EH (cell line): Measurements from ENCODE around the gene AP4E1.
A peak's percentile ranks its signal among the peaks of the same experiment; 100 is the strongest.
"Not testable (repeated sequence)": the region's sequence is repeated elsewhere in the genome, so short reads cannot be mapped to it uniquely, and the experiment has no call there.

Experiments
- DNase-seq: peaks from one replicate; pipeline ENCODE4 v3.0.0-alpha.2; 2015; ENCODE audit warnings: low read depth

Gene AP4E1

GRCh38 chr15:50945725-50946124 lies 37.2 kb downstream of the AP4E1 start:
- DNase-seq = peak; percentile 45

- not testable (repeated sequence) for DNase-seq
Measured at GRCh38 chr15:50950745-50951144, 42.3 kb downstream of the AP4E1 start.

DNA sequence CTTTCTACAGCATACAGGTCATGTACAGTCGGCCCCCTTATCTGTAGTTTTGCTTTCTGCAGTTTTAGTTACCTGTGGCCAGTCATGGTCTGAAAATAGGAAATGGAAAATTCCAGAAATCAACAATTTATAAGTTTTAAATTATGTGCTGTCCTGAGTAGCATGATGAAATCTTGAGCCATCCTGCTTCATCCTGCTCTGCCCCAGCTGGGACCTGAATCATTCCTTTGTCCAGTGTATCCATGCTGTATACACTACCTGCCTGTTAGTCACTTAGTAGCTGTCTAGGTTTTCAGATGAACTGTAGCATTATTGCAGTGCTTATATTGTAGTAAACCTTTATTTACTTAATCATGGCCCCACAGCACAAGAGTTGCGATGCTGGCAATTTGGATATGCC lies 44.8 kb downstream of the AP4E1 start:
- DNase-seq = peak; percentile 22

DNA sequence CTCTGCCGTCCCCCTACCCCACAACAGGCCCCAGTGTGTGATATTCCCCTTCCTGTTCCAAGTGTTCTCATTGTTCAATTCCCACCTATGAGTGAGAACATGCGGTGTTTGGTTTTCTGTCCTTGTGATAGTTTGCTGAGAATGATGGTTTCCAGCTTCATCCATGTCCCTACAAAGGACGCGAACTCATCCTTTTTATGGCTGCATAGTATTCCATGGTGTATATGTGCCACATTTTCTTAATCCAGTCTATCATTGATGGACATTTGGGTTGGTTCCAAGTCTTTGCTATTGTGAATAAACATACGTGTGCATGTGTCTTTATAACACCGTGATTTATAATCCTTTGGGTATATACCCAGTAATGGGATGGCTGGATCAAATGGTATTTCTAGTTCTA lies 46.4 kb downstream of the AP4E1 start:
- not testable (repeated sequence) for DNase-seq

GRCh38 chr15:50959717-50960116 lies 51.2 kb downstream of the AP4E1 start:
- DNase-seq = no peak

GRCh38 chr15:50964075-50964474 lies 55.6 kb downstream of the AP4E1 start:
- no peak for DNase-seq

GRCh38 chr15:50968353-50968752 lies 59.9 kb downstream of the AP4E1 start:
- DNase-seq = peak; percentile 32

DNA sequence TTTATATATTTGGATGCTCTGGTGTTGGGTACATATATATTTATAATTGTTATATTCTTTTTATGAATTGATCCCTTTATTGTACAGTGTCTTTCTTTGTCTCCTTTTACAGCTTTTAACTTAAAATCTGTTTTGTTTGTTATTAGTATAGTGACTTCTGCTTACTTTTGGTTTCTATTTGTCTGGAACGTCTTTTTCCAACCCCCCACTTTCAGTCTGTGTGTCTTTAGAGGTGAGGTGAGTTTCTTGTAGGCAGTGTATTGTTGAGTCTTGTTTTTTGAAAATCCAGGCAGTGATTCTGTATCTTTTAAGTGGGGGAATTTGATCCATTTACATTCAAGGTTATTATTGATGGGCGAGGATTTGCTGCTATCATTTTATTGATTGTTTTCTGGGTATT lies 62.0 kb downstream of the AP4E1 start:
- DNase-seq = no peak

- no peak for DNase-seq
Measured at GRCh38 chr15:50971115-50971514, 62.6 kb downstream of the AP4E1 start.

DNA sequence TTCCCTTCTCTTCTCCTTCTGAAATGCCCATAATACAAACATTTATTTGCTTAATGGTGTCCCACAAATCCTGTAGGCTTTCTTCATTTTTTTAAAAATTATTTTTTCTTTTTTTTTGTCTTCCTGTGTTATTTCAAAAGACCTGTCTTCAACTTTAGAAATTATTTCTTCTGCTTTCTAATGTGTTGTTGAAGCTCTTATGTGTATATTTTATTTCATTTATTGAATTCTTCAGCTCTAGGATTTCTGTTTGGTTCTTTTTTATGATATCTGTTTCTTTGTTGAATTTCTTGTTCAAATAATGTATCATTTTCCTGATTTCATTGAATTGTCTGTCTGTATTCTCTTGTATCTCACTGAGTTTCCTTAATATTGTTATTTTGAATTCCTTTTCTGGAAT lies 63.1 kb downstream of the AP4E1 start:
- DNase-seq = no peak

GRCh38 chr15:50973605-50974004 lies 65.1 kb downstream of the AP4E1 start:
- no peak for DNase-seq

- peak; percentile 47 for DNase-seq
Measured at GRCh38 chr15:50977162-50977561, 68.7 kb downstream of the AP4E1 start.

DNA sequence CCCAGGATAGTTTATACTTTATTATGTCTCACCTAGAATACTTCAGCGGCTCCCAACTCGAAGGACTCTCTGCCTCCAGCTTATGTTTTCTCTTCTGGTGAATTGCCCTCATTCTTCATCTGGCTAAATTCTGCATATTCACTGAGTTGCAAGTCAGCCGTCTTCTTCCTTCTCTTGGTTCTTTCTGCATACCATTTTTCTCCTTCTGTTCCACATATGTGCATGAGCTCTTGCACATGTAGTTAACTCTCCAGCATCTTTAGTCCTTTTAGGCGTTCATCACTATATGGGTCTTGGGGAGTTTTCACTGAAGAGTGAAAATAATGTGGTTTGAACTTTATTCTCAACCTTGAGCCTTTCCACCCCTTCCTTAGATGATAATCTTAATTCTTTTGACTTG lies 70.1 kb downstream of the AP4E1 start:
- DNase-seq = no peak

GRCh38 chr15:50979041-50979440 lies 70.6 kb downstream of the AP4E1 start:
- DNase-seq = peak; percentile 69

DNA sequence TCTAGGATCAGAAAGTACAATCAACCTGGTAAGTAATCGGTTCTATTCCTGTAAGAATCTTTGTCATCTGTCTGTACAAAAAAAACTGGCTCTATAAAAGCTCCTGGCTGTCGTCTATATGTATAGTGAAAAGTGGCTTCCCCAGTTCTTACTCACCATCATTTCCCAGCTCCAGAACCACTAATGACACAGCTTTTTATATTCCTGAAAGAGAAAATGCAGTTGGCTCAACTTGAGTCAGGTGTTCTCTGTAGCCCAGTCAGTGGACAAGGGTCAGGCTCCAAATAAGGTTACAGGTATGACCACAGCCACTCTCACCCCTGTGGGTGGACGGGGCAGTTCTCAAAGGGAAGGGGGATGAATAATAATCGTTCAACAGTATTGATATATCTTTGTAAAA lies 85.1 kb downstream of the AP4E1 start:
- DNase-seq = peak; percentile 36

GRCh38 chr15:50996641-50997040 lies 88.2 kb downstream of the AP4E1 start:
- DNase-seq = peak; percentile 56

- DNase-seq = no peak
Measured at GRCh38 chr15:50997371-50998051, 89.0 kb downstream of the AP4E1 start.

DNA sequence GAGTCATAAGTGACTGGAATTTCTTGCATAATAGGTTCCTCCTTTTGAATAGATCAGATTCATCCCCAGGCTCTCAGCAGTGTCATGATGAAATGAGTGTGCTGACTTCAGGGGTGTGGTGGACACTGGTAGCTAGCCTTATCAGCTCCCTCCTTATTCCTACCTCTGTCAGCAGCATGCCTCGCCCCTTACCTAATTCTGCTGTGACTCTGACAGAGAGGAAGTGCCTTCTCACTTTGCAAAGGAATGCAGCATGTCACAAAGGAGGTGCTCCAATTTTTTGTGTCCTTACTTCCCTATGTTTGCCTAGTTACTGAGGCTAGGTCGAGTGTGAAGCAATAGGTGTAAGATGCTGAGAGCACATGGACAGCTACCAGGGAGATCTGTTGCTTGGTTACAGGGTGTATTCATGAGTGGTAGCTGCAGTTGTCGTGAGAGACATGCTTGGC lies 95.6 kb downstream of the AP4E1 start:
- peak; percentile 29 for DNase-seq

DNA sequence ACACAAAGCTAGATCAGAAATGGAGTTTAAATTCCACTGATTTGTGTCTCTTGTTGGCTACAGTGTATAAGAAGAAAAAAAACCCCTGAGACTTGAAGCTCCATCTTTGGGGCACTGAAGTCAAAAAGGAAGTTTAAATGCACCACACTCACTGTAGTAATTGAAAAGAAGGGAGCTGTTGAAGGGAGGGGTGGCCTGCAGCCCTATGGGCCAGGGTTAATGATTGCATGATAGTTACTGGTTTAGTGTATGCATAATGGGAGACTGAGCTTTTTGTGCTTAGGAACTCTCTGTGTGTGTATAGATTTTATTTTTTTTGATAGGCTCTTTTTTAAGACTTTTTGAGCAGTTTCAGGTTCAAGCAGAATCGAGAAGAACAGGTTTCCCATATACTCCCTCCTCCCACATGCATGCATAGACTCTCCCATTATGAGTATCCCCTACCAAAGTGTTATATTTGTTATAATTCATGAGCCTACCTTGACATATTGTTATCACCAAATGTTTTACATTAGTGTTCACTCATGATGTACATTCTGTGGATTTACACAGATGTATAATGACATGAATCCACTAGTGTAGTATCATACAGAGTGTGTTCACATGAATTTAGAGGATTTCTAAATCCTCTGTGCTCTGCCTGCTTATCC lies 98.0 kb downstream of the AP4E1 start:
- no peak for DNase-seq

GRCh38 chr15:51007131-51007666 lies 98.7 kb downstream of the AP4E1 start:
- no peak for DNase-seq

DNA sequence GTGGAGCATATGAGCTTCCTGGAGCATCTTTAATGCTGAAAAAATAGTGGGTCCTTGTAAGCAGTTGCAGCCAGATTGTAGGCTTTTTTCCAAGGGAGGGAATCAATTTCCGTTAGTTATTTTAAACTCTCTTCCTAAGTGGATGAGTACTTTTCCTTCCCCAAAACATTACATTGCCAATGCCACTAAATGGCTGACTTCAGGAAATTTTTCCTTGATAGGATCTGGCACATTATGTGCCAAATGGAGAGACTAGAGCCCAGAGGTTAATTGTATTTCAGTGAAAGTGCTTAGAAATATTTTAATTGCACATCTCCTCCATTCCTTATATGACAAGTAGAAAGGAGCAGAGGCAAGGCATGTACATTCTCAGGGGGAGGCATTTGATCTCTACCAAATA lies 102.7 kb downstream of the AP4E1 start:
- DNase-seq = no peak

DNA sequence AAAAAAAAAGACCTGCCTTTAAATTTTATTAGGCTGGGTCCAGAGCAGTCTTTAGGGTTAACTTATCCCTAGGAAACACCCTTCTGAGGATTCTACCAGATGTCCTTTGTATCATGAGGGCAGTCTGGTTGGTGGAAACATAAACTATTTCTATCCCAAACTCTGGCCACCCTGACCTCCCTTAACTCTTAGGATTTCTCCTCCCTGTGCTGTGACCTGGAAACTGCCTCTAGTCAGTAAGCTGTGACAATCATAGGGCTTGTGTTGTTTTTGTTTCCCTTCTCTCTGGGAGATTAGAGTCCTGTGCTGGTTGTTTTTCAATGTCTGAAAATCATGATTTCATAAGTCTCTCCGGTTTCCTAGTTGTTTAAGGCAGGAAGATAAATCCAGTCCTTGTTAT lies 108.1 kb downstream of the AP4E1 start:
- no peak for DNase-seq

- DNase-seq = peak; percentile 18
Measured at GRCh38 chr15:51022206-51022605, 113.7 kb downstream of the AP4E1 start.

DNA sequence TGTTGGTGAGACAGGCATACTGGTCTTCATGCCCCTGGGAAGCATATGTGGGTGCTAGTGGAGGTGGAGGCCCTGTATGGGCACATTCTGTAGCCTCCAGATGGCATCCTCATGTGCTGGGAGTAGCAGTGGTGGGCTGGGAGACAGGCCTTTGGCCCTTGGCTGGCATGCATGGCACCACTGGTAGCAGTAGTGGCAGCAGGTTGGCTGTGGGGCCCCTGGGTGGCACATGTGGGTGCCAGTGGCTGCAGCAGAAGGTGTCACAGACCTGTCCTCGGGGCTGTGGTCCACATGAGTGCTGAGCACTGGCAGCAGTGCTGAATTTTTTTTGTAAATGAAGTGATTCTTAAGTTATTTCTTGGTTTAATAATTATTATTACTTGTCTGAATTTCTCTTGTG lies 115.0 kb downstream of the AP4E1 start:
- DNase-seq = no peak
